NB4 (cell line): ENCODE results near the gene INPP5A.

ENCODE experiments used
- CTCF ChIP-seq: IDR thresholded peaks from one replicate; pipeline ENCODE4 v1.5.1; 2012; ENCODE audit warnings: low read depth, low read length
- MYC ChIP-seq: IDR thresholded peaks from 2 replicates; pipeline ENCODE4 v1.6.1; 2011; ENCODE audit warnings: low read depth, low read length

GRCh38 chr10:132740588-132740987 lies 203.0 kb downstream of the INPP5A start:
- TF ChIP-seq CTCF (no peak), MYC (no peak)
